ENCODE results near the gene DHTKD1.
"Not testable (repeated sequence)": the region's sequence is repeated elsewhere in the genome, so short reads cannot be mapped to it uniquely, and the experiment has no call there.

DNA sequence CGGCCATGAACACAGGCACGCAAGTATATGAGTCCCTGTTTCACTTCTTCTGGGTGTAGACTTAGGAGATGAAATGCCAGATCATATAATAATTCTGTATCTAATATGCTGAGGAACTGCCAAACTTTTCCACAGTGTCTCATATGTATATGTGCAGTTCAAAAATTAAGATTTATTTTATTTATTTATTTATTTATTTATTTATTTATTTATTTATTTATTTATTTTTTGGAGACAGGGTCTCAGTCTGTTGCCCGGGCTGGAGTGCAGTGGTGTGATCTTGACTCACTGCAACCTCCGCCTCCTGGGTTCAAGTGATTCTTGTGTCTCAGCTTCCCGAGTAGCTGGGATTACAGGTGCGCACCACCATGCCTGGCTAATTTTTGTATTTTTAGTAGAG, 102.8 kb downstream of the DHTKD1 start:
- not testable (repeated sequence) for TF ChIP-seq CTCF, POLR2A (IDR thresholded peaks at IDR 0.05)

Data from testis (tissue), 2 donors.